Astrocyte (in vitro differentiated cells and primary cell): ENCODE measurements around the gene RASGRF2. TPM values are rescaled to one million over a fixed set of nuclear protein-coding genes. Genes with fewer than 3 reads are reported as not detected.

Experiments used
- DNase-seq: peaks from one replicate; pipeline ENCODE4 v3.0.0-alpha.2; 2010; ENCODE audit warnings: low read depth
- FAIRE-seq: peaks from 2 replicates; lab custom pipeline; 2011; peaks lifted over from hg19 to GRCh38; lab: Jason Lieb, UNC
- H2AFZ ChIP-seq: 2 replicates; pipeline ENCODE4 v1.6.0; 2012; ENCODE audit warnings: low read depth, low read length, inconsistent platforms
- H3K27ac ChIP-seq: 2 replicates; pipeline ENCODE4 v1.5.1; 2011; ENCODE audit warnings: low read depth, low read length, inconsistent platforms
- H3K27me3 ChIP-seq: 2 replicates; pipeline ENCODE4 v1.6.0; 2011; ENCODE audit warnings: low read length, inconsistent platforms; ENCODE audit not compliant: insufficient read depth
- H3K36me3 ChIP-seq: 2 replicates; pipeline ENCODE4 v1.5.1; 2011; ENCODE audit warnings: low read length, inconsistent platforms; ENCODE audit not compliant: insufficient read depth
- H3K4me1 ChIP-seq: 2 replicates; pipeline ENCODE4 v1.5.1; 2011; ENCODE audit warnings: low read length, inconsistent platforms; ENCODE audit not compliant: insufficient read depth
- H3K4me2 ChIP-seq: 2 replicates; pipeline ENCODE4 v1.6.0; 2012; ENCODE audit warnings: low read length, inconsistent platforms
- H3K4me3 ChIP-seq: 2 replicates; pipeline ENCODE4 v1.5.1; 2011; ENCODE audit warnings: low read depth, mild to moderate bottlenecking, low read length, inconsistent platforms; ENCODE audit not compliant: insufficient read depth
- H3K79me2 ChIP-seq: 2 replicates; pipeline ENCODE4 v1.6.0; 2012; ENCODE audit warnings: mild to moderate bottlenecking, low read length, inconsistent platforms; ENCODE audit not compliant: insufficient read depth
- H3K9ac ChIP-seq: 2 replicates; pipeline ENCODE4 v1.6.0; 2012; ENCODE audit warnings: mild to moderate bottlenecking, low read length, inconsistent platforms
- H3K9me3 ChIP-seq: 2 replicates; pipeline ENCODE4 v1.5.1; 2012; ENCODE audit warnings: low read depth, mild to moderate bottlenecking, low read length, inconsistent platforms; ENCODE audit not compliant: insufficient read depth
- H4K20me1 ChIP-seq: 2 replicates; pipeline ENCODE4 v1.6.0; 2012; ENCODE audit warnings: low read length, inconsistent platforms; ENCODE audit not compliant: insufficient read depth
- H3K27ac Mint-ChIP-seq: one replicate; pipeline ENCODE4 v1.8.0; 2021; ENCODE audit warnings: mild to moderate bottlenecking, mixed read lengths; ENCODE audit not compliant: unreplicated experiment
- H3K27me3 Mint-ChIP-seq: one replicate; pipeline ENCODE4 v1.8.0; 2021; ENCODE audit warnings: low read depth, mixed read lengths; ENCODE audit not compliant: unreplicated experiment
- H3K36me3 Mint-ChIP-seq: one replicate; pipeline ENCODE4 v1.8.0; 2021; ENCODE audit warnings: low read depth, mixed read lengths; ENCODE audit not compliant: unreplicated experiment
- H3K4me1 Mint-ChIP-seq: one replicate; pipeline ENCODE4 v1.8.0; 2021; ENCODE audit warnings: low read depth, mixed read lengths; ENCODE audit not compliant: unreplicated experiment
- H3K4me3 Mint-ChIP-seq: one replicate; pipeline ENCODE4 v1.8.0; 2021; ENCODE audit warnings: mild to moderate bottlenecking, moderate library complexity, mixed read lengths; ENCODE audit not compliant: unreplicated experiment
- H3K9me3 Mint-ChIP-seq: one replicate; pipeline ENCODE4 v1.8.0; 2021; ENCODE audit warnings: mild to moderate bottlenecking, mixed read lengths; ENCODE audit not compliant: unreplicated experiment
- EZH2 ChIP-seq: IDR thresholded peaks from 2 replicates; pipeline ENCODE4 v1.6.1; 2012; ENCODE audit warnings: mild to moderate bottlenecking, low read length, inconsistent platforms; ENCODE audit not compliant: insufficient read depth
- total RNA-seq: library from RNA; stranded (reverse); gene quantifications from 2 replicates; pipeline ENCODE4 v1.2.1, GENCODE V29; 2021
- TF ChIP-seq, protein P1 (sequence below): IDR thresholded peaks from 2 replicates; pipeline ENCODE4 v1.5.1; 2011; ENCODE audit warnings: low read depth, mild to moderate bottlenecking, inconsistent platforms, low read length, moderate library complexity; ENCODE audit not compliant: insufficient read depth

RASGRF2 gene
- total RNA-seq, 1 donor from 2014 or later, result 8.0 TPM

DNA sequence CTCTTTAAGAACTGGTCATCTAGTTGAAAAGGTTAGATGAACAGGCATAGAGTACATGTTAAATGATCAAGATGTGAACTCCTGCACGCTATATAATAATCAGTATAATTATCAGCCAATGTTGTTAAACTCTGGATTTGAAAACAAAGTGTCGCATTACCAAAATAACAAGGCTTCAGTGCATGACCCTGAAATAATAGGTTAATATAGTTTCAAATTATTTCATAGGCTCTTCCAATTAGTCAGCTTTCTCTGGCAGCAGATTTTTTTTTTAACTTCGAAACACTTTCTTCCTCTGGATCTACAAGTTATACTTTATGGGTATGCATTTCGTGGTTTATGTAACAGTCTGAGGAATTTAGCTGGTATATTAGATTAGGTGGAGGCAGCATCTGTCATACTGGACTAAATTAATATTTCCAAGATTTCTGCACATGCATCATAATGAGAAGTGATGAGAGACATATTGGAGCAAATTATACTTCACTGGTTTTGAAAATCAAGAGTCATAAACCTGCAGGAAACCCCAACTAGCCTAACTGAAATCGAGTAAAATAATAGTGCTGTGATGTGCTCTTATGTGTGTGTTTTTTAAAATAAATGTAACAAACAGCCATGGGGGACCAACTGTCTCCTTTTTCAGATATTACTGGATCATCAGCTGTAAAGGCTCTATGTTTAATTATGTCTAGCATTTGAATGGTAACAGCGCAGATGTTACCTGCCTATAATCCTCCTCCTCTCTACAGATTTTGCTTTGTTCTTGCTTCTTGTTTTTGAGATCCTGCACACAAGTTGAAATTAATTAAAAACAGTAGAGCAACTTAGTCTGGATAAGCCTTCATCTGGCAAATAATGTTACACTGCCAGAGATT lies 187.1 kb downstream of the RASGRF2 start:
- FAIRE-seq, result no peak
- Histone ChIP-seq H2AFZ (no peak overlapping the region), H3K9me3 (no peaks in the 10 kb centered on the region), H3K27ac (no peak overlapping the region), H3K36me3 (no peaks in the 10 kb centered on the region), H3K27me3 (no peaks in the 10 kb centered on the region), H3K4me1 (no peaks in the 10 kb centered on the region), H3K79me2 (no peaks in the 10 kb centered on the region), H4K20me1 (no peaks in the 10 kb centered on the region), H3K4me2 (no peak overlapping the region), H3K4me3 (no peak overlapping the region), H3K9ac (no peak overlapping the region)
- Mint-ChIP-seq H3K4me1 (peaks cover 11% of the 10 kb centered on the region), H3K27ac (no peak overlapping the region), H3K27me3 (no peaks in the 10 kb centered on the region), H3K9me3 (no peaks in the 10 kb centered on the region), H3K36me3 (peaks cover 3% of the 10 kb centered on the region), H3K4me3 (no peak overlapping the region)
- TF ChIP-seq EZH2, result no peak
- TF ChIP-seq, protein P1, sequence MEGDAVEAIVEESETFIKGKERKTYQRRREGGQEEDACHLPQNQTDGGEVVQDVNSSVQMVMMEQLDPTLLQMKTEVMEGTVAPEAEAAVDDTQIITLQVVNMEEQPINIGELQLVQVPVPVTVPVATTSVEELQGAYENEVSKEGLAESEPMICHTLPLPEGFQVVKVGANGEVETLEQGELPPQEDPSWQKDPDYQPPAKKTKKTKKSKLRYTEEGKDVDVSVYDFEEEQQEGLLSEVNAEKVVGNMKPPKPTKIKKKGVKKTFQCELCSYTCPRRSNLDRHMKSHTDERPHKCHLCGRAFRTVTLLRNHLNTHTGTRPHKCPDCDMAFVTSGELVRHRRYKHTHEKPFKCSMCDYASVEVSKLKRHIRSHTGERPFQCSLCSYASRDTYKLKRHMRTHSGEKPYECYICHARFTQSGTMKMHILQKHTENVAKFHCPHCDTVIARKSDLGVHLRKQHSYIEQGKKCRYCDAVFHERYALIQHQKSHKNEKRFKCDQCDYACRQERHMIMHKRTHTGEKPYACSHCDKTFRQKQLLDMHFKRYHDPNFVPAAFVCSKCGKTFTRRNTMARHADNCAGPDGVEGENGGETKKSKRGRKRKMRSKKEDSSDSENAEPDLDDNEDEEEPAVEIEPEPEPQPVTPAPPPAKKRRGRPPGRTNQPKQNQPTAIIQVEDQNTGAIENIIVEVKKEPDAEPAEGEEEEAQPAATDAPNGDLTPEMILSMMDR, result no peak
- DNase-seq, result no peak

DNA sequence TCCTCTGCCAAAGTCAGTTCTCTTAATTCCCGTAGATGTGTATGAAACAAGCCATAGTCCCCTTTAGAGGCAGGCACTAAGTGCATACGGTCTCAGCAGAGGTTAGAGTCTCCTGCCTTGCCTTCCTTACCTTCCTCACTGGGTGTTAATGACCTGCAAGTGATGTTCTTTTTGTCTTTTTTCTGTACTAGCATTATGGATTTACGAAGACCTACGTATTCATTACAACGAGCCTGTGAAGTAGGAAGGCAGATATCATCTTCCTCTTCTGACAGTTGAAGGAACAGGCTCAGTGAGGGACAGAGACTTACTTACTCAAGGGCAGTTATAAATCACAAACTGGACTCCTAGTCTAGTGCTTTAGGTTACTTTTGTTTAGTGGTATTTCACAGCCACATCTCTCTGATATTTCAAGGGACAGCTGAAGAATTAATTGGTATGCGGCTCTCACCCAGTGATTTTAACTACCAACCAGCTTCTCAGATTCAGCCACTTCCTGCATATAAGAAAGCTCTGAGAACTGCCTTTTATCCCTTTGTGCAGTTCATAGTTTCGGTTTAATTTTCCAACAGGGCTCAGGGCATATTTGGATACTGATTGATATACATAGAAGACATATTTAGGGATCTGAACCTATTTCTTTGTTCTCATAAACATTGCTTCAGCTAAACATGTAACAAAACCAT lies 187.9 kb downstream of the RASGRF2 start:
- FAIRE-seq, result no peak
- no peak overlapping the region for H3K27ac ChIP-seq

More for the DNA sequence above, 187.9 kb downstream of the RASGRF2 start:
- Histone ChIP-seq H4K20me1 (no peaks in the 10 kb centered on the region), H3K79me2 (no peaks in the 10 kb centered on the region), H3K4me3 (no peak overlapping the region), H3K4me1 (no peaks in the 10 kb centered on the region), H3K4me2 (no peak overlapping the region), H3K36me3 (no peaks in the 10 kb centered on the region), H3K9me3 (no peaks in the 10 kb centered on the region), H2AFZ (no peak overlapping the region), H3K27me3 (no peaks in the 10 kb centered on the region), H3K9ac (no peak overlapping the region)
- no peaks in the 10 kb centered on the region for H3K9me3 Mint-ChIP-seq
- no peaks in the 10 kb centered on the region for H3K27me3 Mint-ChIP-seq
- H3K27ac Mint-ChIP-seq, result no peak overlapping the region
- TF ChIP-seq, protein P1, result no peak
- no peak for TF ChIP-seq EZH2
- peaks cover 11% of the 10 kb centered on the region for H3K4me1 Mint-ChIP-seq
- H3K36me3 Mint-ChIP-seq, result peaks cover 3% of the 10 kb centered on the region
- no peak overlapping the region for H3K4me3 Mint-ChIP-seq
- no peak for DNase-seq
